ENCODE data around the gene SLC37A1.
A peak's percentile ranks its signal among the peaks of the same experiment; 100 is the strongest.

The SLC37A1 gene

DNA sequence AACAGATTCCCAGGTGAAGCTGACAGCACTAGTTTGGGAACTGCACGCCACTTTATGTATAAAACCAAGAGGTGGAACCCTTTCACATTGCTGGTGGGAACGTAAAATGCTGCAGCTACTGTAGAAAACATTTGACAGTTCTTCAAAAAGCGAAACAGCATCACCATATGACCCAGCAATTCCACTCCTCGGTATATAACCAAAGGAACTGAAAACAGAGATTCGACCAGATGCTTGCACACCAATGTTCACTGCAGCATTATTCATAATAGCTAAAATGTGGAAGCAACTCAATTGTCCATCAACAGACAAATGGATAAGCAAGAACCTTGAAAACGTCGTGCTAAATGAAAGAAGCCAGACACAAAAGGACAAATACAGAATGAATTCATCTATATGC is 35.1 kb upstream of the SLC37A1 start:
- DNase-seq (ENCODE audit: low read depth in 2 of 2), result no peak

DNA sequence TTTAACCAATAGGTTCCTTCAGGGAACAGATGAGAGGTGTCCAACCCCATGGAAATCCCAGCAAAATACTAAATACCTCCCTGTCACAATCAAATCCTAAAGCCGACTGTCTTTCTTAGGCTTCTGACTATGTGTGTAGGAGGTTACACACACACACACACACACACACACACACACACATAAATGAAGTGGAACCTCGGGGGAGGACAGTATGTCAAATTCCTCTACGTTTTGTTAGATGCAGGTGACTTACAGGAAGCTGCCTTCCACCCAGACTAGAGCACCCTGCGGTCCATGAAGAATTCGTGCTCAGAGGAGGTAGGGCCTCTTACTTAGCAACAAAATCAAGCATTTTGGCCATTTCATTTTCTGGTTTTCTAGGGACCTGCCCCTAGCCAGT is 34.1 kb upstream of the SLC37A1 start:
- no peak for DNase-seq (ENCODE audit: low read depth in 2 of 2)

- no peak for DNase-seq (ENCODE audit: low read depth in 2 of 2)
Observed at GRCh38 chr21:42480736-42481135, 32.9 kb upstream of the SLC37A1 start.

DNA sequence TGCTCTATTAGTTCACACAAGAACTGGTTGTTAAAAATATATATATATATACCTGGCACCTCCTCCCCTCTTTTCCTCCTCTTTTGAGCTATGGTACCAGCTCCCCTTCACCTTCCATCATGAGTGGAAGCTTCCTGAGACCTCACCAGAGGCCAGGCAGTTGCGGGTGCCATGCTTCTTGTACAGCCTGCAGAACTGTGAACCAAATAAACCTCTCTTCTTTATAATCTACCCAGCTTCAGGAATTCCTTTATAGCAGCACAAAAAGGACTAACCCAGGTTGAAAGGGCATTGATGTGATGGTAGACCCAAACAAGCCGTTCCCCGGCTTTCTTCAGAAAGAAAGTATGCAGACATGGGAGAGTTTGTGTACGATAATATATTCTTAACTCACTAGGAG is 32.5 kb upstream of the SLC37A1 start:
- DNase-seq (ENCODE audit: low read depth in 2 of 2), result no peak

DNA sequence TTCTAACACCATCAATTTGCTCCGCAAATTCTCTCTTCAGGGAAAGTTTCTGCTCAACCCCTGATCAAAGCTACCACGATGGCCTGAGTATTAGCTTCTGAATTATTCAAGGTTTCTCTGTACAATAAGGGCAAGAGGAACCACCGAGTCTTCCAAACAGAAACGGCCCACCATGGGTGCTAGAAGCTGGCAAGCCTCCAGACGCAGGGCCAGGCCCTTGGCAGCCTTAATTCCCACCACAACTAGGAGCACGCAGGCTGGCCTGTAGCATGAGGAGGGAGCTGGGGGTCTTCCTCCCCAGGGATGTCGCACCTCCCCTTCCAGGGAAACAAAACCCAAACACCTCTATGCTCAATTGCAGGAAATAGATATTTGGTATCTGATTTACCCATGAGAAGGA is 28.7 kb upstream of the SLC37A1 start:
- no peak for DNase-seq (ENCODE audit: low read depth in 2 of 2)

DNA sequence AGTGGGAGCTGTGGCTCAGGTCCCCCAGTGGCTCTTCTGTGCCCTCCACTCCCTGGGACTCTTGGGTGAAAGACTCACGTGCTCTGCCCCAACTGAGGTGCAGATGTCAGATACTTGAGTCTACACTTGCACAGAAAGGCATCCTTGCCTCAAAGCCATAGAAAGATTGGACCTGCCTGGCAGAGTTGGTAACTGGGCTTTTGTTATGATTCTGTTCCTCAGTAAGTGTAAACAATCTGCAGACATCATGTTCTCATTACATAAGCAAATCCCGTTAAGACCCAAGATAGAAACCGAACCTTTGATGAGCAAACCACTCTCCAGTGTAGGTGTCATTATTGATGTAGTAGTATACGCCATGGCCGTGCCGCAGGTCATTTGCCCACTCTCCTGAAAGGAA is 27.6 kb upstream of the SLC37A1 start:
- DNase-seq (ENCODE audit: low read depth in 2 of 2), result no peak

DNA sequence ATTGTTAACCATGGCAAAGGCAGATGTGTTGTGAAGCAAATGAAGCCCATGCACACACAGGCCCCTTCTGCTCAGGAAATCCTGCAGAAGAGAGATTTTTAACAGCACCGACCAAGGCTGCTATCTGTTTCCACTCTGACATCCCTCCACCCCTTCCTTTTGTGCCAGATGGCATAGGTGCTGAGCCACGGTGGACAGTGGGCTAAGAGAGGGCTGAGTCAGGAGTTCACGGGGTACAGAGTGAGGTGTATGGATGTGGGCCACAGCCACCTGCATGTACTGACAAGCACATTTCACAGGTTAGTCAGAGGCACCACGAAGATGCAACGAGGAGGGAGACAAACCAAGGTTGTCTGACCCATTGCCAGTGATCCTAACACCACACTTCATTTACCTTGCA is 27.1 kb upstream of the SLC37A1 start:
- DNase-seq (ENCODE audit: low read depth in 2 of 2), result no peak

DNA sequence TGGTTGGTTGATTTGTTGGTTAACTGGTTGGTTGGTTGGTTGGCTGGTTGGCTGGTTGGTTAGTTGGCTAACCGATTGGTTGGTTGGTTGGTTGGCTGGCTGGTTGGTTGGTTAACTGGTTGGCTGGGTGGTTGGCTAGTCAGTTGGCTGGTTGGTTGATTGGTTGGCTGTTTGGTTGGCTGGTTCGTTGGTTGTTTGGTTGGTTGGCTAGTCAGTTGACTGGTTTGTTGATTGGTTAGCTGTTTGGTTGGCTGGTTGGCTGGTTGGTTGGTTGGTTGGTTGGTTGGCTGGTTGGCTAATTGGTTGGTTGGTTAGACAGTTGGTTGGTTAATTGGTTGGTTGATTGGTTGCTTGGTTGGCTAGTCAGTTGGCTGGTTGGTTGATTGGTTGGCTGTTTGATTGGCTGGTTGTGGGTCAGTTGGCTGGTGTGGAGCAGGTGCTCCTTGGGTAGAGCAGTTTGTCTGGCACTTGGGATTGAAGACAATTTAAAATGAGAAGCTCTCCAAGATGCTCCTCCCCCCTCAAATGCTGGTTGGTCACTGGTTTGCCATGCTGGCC is 24.6 kb upstream of the SLC37A1 start:
- no peak for DNase-seq (ENCODE audit: low read depth in 2 of 2)

DNA sequence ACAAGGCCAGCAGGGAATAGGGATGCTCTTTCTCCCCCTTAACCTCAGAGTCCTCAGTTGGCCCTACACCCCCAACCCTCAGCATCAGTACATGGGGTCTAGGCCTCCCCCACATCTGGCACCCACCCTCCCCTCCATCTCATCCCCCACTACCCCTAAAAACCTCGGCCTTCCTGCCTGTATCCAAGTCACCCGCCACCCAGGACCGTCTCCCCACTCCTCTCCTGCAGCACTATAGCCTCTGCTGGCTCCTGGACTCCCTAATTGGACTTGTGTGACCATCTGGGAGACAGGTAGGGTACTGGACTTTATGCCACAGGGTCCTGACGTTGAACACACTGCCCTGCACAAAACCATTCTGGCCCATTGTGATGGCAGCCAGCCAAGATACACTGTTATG is 23.7 kb upstream of the SLC37A1 start:
- no peak for DNase-seq (ENCODE audit: low read depth in 2 of 2)

- no peak for DNase-seq (ENCODE audit: low read depth in 2 of 2)
Observed at GRCh38 chr21:42490720-42491119, 22.9 kb upstream of the SLC37A1 start.

DNA sequence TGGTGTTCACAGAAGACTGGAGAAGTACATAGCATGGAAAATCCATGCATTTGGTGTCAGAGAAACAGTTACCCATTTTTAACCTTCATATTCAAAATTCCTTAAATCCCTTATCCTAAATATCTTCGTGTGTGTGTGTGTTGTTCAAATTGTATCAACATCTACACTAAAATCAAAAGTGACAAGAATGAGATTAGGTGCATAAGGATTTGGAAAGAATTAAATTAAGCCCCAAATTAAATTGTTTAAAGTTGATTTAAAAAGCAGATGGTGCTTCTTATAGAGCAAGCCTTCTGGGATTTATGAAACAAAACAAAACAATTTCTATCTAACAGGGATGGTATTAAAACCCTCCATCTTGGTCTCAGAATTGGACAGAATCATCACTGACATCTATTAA is 22.3 kb upstream of the SLC37A1 start:
- DNase-seq (ENCODE audit: low read depth in 2 of 2), result no peak

DNA sequence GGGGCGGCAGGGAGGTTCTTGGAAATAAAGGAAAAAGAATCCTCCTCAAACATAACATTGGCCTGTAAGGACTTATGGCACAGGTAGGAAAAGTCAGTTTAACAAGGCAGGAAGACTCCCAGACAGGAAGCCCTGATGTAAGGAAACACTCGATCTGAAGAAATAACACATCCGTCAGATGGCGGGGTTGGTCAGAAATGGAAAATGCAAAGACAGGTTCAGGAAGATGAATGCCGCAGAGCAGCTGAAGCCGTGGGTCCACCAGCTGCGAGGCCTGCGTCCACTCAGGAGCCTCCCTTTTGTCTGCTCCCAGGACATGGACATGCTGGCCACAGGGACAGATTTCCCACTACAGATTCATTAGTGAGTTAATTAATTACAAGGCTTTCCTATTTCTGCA is 21.5 kb upstream of the SLC37A1 start:
- no peak for DNase-seq (ENCODE audit: low read depth in 2 of 2)

- no peak for DNase-seq (ENCODE audit: low read depth in 2 of 2)
Observed at GRCh38 chr21:42493109-42494060, 20.3 kb upstream of the SLC37A1 start.

- no peak for DNase-seq (ENCODE audit: low read depth in 2 of 2)
Observed at GRCh38 chr21:42495027-42495426, 18.6 kb upstream of the SLC37A1 start.

DNA sequence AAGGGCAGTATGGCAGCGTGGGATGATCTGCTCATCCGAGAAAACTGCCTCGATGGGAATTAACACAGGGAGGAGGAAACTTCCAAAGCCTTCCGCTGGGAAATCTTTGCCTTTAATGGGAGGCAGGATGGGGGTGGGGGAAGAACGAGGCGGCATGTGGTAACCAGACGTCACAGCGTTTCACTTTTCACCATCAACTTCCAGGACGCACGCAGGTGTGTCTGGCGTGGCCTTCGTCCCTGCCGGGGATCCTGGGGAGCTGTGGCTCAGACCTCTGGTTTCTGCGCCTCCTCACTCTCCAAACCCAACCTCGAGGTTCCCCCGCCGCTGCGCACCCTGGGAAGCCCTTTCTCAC is 17.9 kb upstream of the SLC37A1 start:
- no peak for DNase-seq (ENCODE audit: low read depth in 2 of 2)

DNA sequence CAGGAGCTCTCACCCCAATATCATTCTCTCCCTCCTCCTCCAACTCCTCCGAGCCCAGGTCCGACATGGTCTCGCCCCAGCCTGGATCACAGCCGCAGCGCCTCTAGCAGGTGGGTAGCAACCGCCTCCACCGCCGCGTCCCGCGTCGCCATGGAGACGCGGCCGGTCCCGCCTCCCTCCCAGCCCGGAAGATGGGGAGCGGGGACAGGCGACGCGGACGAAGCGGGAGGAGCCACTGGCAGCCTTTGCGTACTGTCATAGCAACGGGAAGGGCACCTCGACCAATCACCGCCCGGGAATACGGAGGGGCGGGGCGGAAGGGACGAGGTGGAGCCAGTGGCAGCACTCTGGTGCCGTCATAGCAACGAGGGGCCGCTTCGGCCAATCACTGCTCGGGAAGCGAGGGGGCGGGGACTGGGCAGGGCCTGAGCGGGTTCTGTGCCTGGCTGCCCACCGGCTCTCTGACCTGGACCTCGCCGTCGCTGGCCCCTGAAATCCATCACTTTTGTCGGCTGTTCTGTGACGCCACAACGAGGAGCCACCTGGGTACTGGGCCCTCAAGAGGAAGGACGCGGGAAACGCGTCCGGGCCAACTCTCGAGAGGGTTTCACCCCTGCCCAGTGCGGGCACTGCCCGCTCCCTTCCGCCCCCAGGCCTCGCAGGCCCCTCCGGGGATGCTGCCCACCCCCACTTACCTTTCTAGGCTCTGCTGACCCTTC is 17.4 kb upstream of the SLC37A1 start, which contains the start of gene RSPH1:
TSS of gene RSPH1 (minus strand) at position 105 of the 719 bp plus-strand sequence. CDS start at position 67, 38 bp downstream.
- DNase-seq (ENCODE audit: low read depth in 2 of 2), result peak; percentile 98 to 99

- DNase-seq (ENCODE audit: low read depth in 2 of 2), result no peak
Observed at GRCh38 chr21:42496839-42497202, 16.8 kb upstream of the SLC37A1 start.

DNA sequence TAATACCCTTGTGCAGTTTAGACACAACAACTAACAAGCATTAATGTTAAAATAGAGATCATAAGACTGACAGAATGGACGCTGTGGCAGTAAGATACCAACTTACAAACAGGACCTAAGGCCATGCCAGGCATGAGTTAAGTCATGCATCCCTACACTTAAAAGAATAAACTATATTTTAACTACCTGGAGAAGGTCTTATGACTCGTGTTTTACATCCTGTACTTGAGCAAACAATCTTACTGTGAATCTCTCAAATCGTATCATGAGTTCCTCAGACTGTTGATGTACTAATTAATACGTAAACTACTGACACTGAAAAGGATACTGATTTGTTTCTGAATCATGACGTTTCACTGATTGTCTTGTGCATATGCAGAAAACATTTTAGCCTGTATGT is 15.6 kb upstream of the SLC37A1 start:
- DNase-seq (ENCODE audit: low read depth in 2 of 2), result no peak

DNA sequence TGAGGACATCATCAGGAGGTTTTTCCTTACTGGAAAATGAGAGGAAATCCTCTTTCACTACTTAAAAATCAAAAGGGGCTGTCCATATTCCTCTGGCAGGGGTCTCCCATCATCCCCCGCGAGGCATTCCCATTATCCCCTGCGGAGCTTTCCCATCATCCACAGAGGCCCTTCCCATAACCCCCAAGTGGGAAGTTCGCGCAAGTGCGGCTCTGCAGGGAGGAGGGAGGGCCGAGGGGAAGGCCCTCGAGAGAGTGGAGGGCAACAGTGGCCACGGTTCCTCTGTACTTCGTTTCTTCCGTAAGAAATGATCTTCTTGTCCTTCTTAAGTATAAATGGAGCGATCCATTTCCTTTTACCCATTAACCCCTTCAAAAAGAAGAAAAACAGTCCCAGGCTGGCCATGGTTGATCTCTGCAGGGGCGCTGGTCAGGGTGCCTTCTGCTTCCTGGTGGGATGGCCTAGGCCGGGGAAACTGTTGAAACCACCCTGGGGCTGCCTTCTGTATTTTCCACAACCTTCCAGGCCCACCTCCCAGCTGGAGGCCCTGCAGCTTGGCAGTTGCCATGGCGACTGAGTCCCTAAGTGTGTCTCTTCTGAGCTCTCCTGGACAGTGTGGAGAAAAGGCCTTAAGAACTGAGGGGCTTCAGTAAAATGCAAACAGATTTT is 14.1 kb upstream of the SLC37A1 start:
- no peak for DNase-seq (ENCODE audit: low read depth in 2 of 2)

DNA sequence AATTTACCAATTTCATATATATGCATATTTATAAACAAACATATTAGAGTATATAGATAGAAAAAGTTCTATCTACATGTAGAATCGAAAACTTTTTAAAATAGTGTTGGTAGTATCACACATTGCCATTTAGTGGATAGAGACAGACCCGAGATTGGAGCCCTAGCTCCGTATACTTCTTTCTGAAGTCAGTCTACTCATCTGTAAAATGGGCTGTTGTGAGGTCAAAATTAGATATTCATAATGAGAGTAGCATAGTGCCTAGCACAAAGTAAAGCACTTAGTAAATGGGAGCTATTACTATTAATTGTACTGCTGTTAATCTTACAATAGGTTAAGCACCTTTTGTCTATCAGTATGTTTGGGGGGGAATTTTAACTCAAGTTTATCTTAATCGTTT is 13.4 kb upstream of the SLC37A1 start:
- DNase-seq (ENCODE audit: low read depth in 2 of 2), result no peak

DNA sequence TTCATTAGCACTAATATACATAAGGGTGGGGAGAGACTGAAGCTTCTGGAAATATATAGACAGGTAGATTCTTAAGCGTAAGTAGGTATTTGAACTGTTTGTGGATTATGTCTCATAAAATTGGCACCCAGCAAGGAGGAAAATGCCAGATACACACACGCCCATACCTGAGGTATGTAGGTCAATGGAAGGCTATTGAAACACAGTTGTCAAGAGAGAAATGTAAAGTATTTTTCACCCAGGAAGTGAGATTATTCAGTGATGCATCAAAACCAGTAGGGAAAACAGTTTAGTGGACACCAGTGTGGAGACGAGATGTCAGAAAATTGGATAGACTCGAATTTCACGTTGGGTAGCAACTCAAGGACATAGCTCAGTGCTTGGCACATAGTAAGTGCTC is 12.9 kb upstream of the SLC37A1 start:
- no peak for DNase-seq (ENCODE audit: low read depth in 2 of 2)

DNA sequence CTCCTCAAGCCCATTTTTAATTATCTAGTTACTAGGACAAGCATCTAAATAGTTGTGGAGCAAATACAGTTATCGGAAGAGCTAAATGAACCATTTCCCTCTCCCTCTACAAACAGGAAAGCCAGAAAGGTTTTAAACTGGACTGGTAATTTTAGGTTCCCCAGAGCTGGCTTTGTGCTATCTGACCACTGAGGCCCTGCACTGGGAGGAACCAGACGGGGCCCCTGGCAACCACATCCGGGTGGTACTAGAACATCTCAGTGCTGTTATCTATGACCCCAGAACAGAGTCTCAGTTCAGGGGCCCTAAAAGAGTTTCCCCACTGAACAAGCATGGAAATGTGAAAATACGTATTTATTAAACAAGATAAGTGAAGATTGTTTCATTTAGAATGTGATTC is 9.9 kb upstream of the SLC37A1 start:
- DNase-seq (ENCODE audit: low read depth in 2 of 2), result no peak

Data from stimulated activated CD4-positive, alpha-beta T cell treated with anti-CD3 and anti-CD28 coated beads, Interleukin-1b, Interleukin-23, amount 100 ng/mL, for 4 hours (primary cell).